HK-2 (cell line): ENCODE results near the gene ZNF121.
A peak's percentile ranks its signal among the peaks of the same experiment; 100 is the strongest.
"Not testable (repeated sequence)": the region's sequence is repeated elsewhere in the genome, so short reads cannot be mapped to it uniquely, and the experiment has no call there.

Experiments used
- DNase-seq: peaks from one replicate; pipeline ENCODE4 v3.0.0-alpha.2; 2018; ENCODE audit not compliant: unreplicated experiment

Gene ZNF121

DNA sequence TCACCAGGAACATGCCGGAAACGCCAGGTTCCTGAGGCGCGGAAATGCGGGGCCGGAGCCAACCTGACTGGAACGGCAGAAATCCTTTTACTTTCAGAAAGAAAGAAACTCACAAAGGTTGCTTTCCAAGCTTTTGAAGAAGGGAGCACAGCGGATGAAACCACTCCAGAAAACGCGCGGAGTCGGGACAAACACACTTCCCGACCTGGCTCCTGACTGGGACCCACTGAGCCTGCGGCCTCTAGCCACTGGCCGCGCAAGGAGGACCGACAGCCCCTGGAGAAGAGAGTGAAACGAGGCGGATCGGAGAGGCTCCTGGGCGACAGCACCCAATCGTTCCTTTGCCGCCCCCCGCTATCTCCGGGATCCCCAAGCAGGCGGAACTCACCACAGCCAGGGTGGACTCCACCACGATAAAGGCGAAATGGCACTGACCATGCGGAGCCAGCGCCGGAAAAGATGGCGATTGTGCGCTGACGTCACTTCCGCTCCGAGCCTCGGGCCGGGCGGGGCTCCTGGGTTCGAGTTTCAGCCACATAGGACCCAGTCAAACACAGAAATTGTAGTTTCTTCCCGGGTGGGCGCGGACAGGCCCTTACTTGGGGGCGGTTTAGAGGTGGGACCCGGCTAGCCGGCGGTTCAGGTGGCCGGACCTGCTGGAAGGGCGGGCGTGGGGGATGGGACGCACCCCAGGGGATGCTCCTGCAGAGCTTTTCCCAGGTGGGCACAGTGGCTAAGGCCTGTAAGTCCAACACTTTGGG, at the start of gene ZNF121:
Gene ZNF121 (minus strand): TSS at position 432 of the 761 bp plus-strand sequence. CDS start 16,407 bp downstream, outside the sequence.
- DNase-seq, result peak; percentile 87

DNA sequence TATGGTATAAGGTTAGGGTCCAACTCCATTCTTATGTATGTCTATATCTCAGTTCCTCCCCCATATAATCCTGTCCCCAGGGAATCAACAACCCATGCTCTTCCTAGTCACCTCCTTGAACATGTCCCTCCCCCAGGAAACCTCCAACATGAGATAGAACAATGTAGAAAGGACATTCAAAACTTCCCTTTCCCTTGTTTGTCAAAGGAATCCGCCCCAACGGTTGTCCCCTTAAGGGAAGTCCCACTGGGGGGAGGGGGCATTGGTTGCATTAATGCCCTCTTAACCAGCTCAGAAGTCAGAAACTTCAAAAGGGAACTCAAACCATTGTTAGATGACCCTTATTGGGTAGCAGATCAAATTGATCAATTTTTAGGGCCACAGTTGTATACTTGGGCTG, 43.6 kb upstream of the ZNF121 start:
- no peak for DNase-seq

DNA sequence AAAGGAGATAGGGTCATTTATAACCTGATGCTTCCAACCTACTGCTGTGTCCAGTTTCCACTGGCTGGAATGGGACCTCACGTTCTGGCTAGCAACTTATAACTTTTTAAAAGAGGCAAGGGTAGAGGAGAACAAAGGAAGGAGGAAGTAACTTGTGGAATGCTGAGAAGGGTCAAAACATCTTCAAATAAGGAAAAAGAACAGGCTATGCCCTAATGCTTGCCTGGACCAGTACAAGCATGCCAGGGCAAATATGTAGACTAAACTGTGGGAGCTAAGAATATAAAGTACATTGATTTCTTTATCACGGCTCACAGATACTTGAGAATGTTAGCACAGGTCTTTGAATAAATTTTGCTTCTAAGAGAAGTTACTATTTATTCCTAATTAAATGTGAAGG, 38.2 kb upstream of the ZNF121 start:
- no peak for DNase-seq

DNA sequence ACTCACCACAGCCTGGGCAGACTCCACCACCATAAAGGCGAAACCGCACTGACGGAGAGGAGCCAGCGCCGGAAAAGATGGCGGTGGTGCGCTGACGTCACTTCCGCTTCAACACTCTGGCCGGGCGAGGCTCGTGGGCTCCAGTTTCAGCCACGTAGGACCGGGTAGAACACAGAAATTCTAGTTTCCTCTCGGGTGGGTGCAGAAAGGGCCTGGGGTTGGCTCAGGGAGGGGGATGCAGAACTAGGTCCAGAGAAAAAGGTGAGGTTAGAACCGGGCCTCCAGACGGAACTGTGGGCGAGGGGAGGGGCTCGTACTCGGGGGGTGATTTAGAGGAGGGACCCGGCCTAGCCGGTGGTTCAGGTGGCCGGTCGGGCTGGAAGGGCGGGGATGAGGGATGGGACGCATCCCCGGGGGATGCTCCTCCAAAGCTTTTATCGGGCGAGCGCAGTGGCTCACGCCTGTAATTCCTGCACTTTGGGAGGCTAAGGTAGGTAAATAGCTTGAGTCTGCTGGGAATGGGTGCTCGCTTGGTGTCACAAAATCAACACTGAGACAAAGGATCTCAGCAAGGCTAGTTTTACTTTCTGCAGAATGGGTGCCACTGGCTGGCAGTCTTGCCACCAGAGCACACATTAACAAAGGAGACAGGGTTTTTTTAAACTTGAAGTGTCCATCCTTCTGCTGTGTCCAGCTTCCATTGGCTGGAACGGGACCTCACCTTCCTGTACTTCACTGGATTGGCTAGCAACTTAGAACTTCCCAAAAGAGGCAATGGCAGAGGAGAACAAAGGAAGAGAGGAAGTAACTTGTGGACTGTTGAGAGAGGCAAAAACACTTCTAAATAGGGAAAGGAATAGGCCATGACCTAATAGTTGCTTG, 37.1 kb upstream of the ZNF121 start, which contains the start of gene ZNF561:
Gene ZNF561 (minus strand): TSS at position 77 of the 882 bp plus-strand sequence. CDS start 1,776 bp downstream, outside the sequence.
- peak; percentile 90 for DNase-seq

DNA sequence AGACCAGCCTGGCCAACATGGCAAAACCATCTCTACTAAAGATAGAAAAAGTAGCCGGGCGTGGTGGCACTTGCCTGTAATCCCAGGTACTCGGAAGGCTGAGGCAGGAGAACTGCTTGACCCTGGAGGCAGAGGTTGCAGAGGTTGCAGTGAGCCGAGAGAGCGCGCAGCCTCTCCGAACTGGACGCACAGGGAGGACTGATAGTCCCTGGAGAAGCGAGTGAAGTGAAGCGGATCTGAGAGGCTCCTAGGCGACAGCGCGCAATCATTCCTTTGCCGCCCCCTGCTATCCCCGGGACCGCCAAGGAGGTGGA, 36.5 kb upstream of the ZNF121 start:
- DNase-seq, result no peak

- no peak for DNase-seq
Measured at GRCh38 chr19:9615844-9616243, 31.5 kb upstream of the ZNF121 start.

GRCh38 chr19:9610484-9611113, 26.3 kb upstream of the ZNF121 start:
- no peak for DNase-seq

DNA sequence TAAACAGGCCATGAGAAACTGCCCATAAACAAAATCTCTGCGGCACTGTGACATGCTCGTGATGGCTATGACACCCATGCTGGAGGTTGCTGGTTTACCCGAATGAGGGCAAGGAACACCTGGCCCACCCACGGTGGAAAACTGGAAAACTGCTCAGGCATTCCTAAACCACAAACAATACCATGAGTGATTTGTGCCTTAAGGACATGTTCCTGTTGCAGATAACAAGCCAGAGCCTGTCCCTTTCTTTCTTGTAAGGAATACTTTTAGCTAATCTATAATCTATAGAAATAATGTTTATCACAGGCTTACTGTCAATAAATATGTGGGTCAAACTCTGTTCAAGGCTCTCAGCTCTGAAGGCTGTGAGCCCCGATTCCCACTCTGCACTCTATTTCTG, 24.6 kb upstream of the ZNF121 start:
- DNase-seq, result no peak

GRCh38 chr19:9597027-9597426, 12.7 kb upstream of the ZNF121 start:
- no peak for DNase-seq

GRCh38 chr19:9586764-9587163, 2.5 kb upstream of the ZNF121 start:
- DNase-seq, result peak; percentile 54

GRCh38 chr19:9582081-9582725, 2.1 kb downstream of the ZNF121 start:
- not testable (repeated sequence) for DNase-seq

DNA sequence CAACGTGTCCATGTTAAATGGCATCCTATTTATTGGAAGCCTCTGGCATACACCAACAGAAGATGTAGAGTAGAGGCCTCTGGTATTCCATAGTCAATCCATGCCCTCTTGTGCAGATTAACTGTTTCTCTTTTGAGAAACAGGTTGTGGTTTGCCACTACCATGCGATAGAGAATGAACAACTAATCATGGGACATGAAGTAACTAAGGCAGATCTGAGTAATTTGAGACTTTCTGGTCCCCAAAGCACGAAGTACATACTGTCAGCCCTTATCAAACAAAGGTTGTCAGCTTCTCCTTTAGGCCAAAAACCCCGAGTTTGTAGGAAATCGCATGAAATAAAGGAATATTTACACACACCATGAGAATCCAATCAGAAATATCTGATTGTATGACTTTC, 3.6 kb downstream of the ZNF121 start:
- no peak for DNase-seq

GRCh38 chr19:9570255-9570654, 14.0 kb downstream of the ZNF121 start:
- DNase-seq, result no peak

DNA sequence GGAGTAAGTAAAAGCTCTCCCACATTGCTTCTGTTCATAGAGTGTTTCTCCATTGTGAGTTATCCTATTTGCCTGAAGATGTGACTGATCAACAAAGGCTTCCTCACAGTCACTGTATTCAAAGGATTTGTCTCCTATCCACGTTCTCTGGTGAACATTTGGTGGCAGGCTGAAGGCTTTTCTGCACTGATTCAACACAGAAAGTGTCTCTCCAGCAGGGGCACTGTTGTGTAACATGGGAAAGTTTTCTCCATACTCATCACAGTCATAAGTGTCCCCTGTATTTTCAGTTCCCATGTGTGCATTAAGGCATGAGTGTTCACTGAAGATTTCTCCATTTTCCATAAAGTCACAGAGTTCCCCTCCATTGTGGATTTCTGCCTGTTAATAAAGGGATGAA, 17.6 kb downstream of the ZNF121 start:
- no peak for DNase-seq

- DNase-seq, result no peak
Measured at GRCh38 chr19:9565900-9566705, 18.2 kb downstream of the ZNF121 start.

DNA sequence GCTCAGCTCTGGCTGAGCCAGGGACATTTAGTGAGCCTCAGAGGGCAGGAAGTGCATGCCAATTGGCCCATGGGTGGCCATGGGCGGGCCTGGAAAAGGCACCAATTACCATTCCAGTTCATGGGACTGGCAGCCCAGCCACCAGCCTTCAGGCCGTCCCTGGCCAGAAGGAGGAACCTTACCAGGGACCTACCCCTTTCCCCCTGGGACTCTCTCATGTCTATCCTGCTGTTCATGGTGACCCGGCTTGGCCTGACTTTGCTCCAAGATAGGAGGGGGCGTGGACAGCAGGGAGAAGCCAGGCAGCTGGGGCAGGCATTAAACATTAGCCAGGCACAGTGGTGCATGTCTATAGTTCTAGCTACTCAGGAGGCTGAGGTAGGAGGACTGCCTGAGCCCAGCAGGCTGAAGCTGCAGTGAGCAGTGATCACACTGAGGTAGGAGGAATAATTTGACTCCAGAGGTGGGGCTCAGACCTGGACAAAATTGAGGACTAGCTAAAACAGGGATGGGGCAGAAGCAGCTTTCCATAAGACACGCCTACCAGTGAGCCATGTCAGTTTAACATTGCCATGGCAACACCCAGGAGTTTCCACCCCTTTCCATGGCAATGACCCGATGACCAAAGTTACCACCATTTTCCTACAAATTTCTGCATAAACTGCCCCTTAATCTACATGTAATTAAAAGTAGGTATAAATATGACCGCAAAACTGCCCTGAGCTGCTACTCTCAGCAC, 31.6 kb downstream of the ZNF121 start:
- DNase-seq, result no peak

- DNase-seq, result no peak
Measured at GRCh38 chr19:9547870-9548269, 36.4 kb downstream of the ZNF121 start.

GRCh38 chr19:9541281-9541680, 43.0 kb downstream of the ZNF121 start:
- DNase-seq, result not testable (repeated sequence)

DNA sequence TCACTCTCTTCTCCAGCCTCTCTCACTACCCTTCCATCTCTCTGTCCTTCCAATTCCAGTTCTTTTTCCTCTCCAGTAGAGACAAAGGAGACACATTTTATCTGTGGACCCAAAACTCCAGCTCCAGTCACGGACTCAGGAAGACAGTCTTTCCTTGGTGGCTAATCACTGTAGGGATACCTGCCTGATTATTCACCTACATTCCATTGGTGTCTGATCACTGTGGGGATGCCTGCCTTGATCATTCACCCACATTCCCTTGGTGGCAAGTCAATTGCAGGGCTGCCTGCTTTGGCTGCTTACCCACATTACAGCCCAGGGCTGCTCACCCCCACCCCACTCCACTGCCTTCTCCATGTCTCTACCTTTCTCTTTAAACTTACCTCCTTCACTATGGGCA, 44.4 kb downstream of the ZNF121 start:
- not testable (repeated sequence) for DNase-seq

DNA sequence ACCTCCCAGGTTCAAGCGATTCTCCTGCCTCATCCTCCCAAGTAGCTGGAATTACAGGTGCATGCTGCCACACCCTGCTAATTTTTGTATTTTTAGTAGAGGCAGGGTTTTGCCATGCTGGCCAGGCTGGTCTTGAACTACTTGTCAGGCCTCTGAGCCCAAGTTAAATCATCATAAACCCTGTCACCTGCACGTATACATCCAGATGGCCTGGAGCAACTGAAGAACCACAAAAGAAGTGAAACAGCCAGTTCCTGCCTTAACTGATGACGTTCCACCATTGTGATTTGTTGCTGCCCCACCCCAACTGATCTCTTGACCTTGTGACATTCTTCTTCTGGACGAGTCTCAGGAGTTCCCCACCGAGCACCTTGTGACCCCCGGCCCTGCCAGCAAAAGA, 45.1 kb downstream of the ZNF121 start:
- DNase-seq, result not testable (repeated sequence)
